ENCODE data around the gene HSP90AB1. TPM values are rescaled to one million over a fixed set of nuclear protein-coding genes. Genes with fewer than 3 reads are reported as not detected.

Gene HSP90AB1
- total RNA-seq, result 100 to 1,000 TPM; 442 to 569 (median 518) TPM
- 100 to 1,000 TPM; 182 to 484 (median 320) TPM for polyA plus RNA-seq

- Histone ChIP-seq H3K4me1 (peaks cover 0 to 25% (median 24%) of the 10 kb centered on the region in 4 donors), H3K9me3 (no peaks in the 10 kb centered on the region), H3K27me3 (no peaks in the 10 kb centered on the region), H3K36me3 (peaks cover 16 to 32% (median 30%) of the 10 kb centered on the region in 4 donors), H3K27ac (peak within 1 kb of the TSS; percentile 96 to 99 (median 96)), H3K4me3 (peak within 1 kb of the TSS; percentile 68 to 98 (median 82))
- intact Hi-C loops (cut with DNase I), result loop anchor here (1.0 kb wide), 2 partner anchors 8 to 12 kb away; no protein-coding TSS in a partner anchor
- peak; percentile 99 to 100 (median 100) for TF ChIP-seq POLR2AphosphoS5 (IDR thresholded peaks at IDR 0.05)
- peak; percentile 98 to 99 for TF ChIP-seq POLR2A (IDR thresholded peaks at IDR 0.05)
- peak in 1 of 4 donors; percentile 74 for TF ChIP-seq EP300 (IDR thresholded peaks at IDR 0.05)
- TF ChIP-seq CTCF (IDR thresholded peaks at IDR 0.05), result no peak
- DNase-seq, result peak; percentile 99
- 0% methylated on average over 34 of the region's 34 CpGs for WGBS, 2 donors
Measured at GRCh38 chr6:44246663-44247337, at the start of gene HSP90AB1. HSP90AB1 (plus strand) TSS chr6:44247101; CDS start chr6:44248630, 1,529 bp downstream.

GRCh38 chr6:44198684-44199083 lies 48.2 kb upstream of the HSP90AB1 start:
- intact Hi-C loops (cut with DNase I), result no loop called here
- H3K27ac ChIP-seq, result no peak overlapping the region
- WGBS, 2 donors, result 87 to 88% methylated on average over 3 of the region's 3 CpGs
- no peak overlapping the region for H3K4me3 ChIP-seq
- DNase-seq, result no peak
- no peaks in the 10 kb centered on the region for H3K4me1 ChIP-seq
- no peaks in the 10 kb centered on the region for H3K9me3 ChIP-seq
- TF ChIP-seq POLR2AphosphoS5 (IDR thresholded peaks at IDR 0.05), result no peak
- TF ChIP-seq CTCF (IDR thresholded peaks at IDR 0.05), result no peak
- TF ChIP-seq EP300 (IDR thresholded peaks at IDR 0.05), result no peak
- TF ChIP-seq POLR2A (IDR thresholded peaks at IDR 0.05), result no peak
- H3K36me3 ChIP-seq, result no peaks in the 10 kb centered on the region
- no peaks in the 10 kb centered on the region for H3K27me3 ChIP-seq

- TF ChIP-seq EP300 (IDR thresholded peaks at IDR 0.05), result no peak
- no peak for TF ChIP-seq POLR2A (IDR thresholded peaks at IDR 0.05)
- TF ChIP-seq POLR2AphosphoS5 (IDR thresholded peaks at IDR 0.05), result no peak
- no peak for TF ChIP-seq CTCF (IDR thresholded peaks at IDR 0.05)
- no peak overlapping the region for H3K27ac ChIP-seq
- no peak overlapping the region for H3K4me3 ChIP-seq
- H3K4me1 ChIP-seq, result no peaks in the 10 kb centered on the region
- WGBS, 2 donors, result 92 to 96% methylated on average over 4 of the region's 4 CpGs
- no peaks in the 10 kb centered on the region for H3K36me3 ChIP-seq
- intact Hi-C loops (cut with DNase I), result no loop called here
- no peaks in the 10 kb centered on the region for H3K27me3 ChIP-seq
- no peaks in the 10 kb centered on the region for H3K9me3 ChIP-seq
- no peak for DNase-seq
Measured at GRCh38 chr6:44199883-44200282, 47.0 kb upstream of the HSP90AB1 start.

GRCh38 chr6:44201200-44201599 lies 45.7 kb upstream of the HSP90AB1 start:
- intact Hi-C loops (cut with DNase I), result no loop called here
- no peaks in the 10 kb centered on the region for H3K4me1 ChIP-seq
- TF ChIP-seq POLR2A (IDR thresholded peaks at IDR 0.05) (no peak), EP300 (IDR thresholded peaks at IDR 0.05) (no peak), CTCF (IDR thresholded peaks at IDR 0.05) (no peak), POLR2AphosphoS5 (IDR thresholded peaks at IDR 0.05) (no peak)
- no peak overlapping the region for H3K4me3 ChIP-seq
- 73 to 77% methylated on average over 3 of the region's 3 CpGs for WGBS, 2 donors
- H3K27ac ChIP-seq, result no peak overlapping the region
- DNase-seq, result no peak
- H3K27me3 ChIP-seq, result no peaks in the 10 kb centered on the region
- no peaks in the 10 kb centered on the region for H3K36me3 ChIP-seq
- H3K9me3 ChIP-seq, result no peaks in the 10 kb centered on the region
